Measurements from ENCODE around the gene LAMA2. TPM values are rescaled to one million over a fixed set of nuclear protein-coding genes. Genes with fewer than 3 reads are reported as not detected.

The LAMA2 gene
- total RNA-seq, 1 experiment from 2014 or later: 8.2 TPM

- RAD21 ChIA-PET (ENCODE audit: low non-redundant PET in 1 of 2, low total read pairs in 2 of 2, uncharacterized antibody in 2 of 2, unreplicated experiment in 2 of 2): no interaction called here
- Histone ChIP-seq H2AFZ (ENCODE audit: low read depth, low read length, poor library complexity, severe bottlenecking) (no peak overlapping the region), H3K27ac (ENCODE audit: low read depth, low read length) (no peak overlapping the region), H3K4me3 (replicated peaks in 1 of 2; ENCODE audit: low read depth in 1 of 2, low read length in 2 of 2) (no peak overlapping the region), H3K27me3 (ENCODE audit: insufficient read depth, low read length) (no peaks in the 10 kb centered on the region), H3K4me2 (ENCODE audit: low read length) (no peak overlapping the region), H4K20me1 (ENCODE audit: insufficient read depth) (no peaks in the 10 kb centered on the region), H3K9me3 (ENCODE audit: control insufficient read depth in 1 of 2, insufficient read depth in 1 of 2, low read depth in 1 of 2, low read length in 2 of 2) (no peaks in the 10 kb centered on the region), H3K9me2 (ENCODE audit: insufficient read depth) (no peaks in the 10 kb centered on the region), H3K9ac (ENCODE audit: low read length) (no peak overlapping the region), H3K4me1 (ENCODE audit: control insufficient read depth in 1 of 2, insufficient read depth in 2 of 2, low read length in 2 of 2) (peaks cover 10 to 18% of the 10 kb centered on the region in 2 experiments; a peak in 3 of 4 replicates), H3K79me2 (ENCODE audit: insufficient read depth, low read length) (no peaks in the 10 kb centered on the region), H3K36me3 (ENCODE audit: control insufficient read depth in 1 of 2, insufficient read depth in 2 of 2, low read length in 2 of 2) (no peaks in the 10 kb centered on the region)
- TF ChIP-seq SRF (IDR thresholded peaks at IDR 0.05; ENCODE audit: low read depth) (no peak), SP1 (IDR thresholded peaks at IDR 0.05; ENCODE audit: low read depth) (no peak), EZH2 (IDR thresholded peaks at IDR 0.05) (no peak), CBX3 (IDR thresholded peaks at IDR 0.05; ENCODE audit: low read depth) (no peak), CEBPB (IDR thresholded peaks at IDR 0.05; ENCODE audit: low read depth) (no peak), ZFX (IDR thresholded peaks at IDR 0.05) (no peak), MAX (IDR thresholded peaks at IDR 0.05) (no peak), YY1 (IDR thresholded peaks at IDR 0.05; ENCODE audit: extremely low read depth, insufficient replicate concordance, low read depth, low read length) (no peak), POLR2A (IDR thresholded peaks at IDR 0.05; ENCODE audit: borderline replicate concordance, extremely low read depth, insufficient read depth, insufficient read length) (no peak), EGR1 (IDR thresholded peaks at IDR 0.05; ENCODE audit: low read depth) (no peak), EZH2phosphoT487 (IDR thresholded peaks at IDR 0.05; ENCODE audit: borderline replicate concordance) (no peak), REST (IDR thresholded peaks at IDR 0.05; ENCODE audit: low read depth) (no peak), POLR2AphosphoS5 (IDR thresholded peaks at IDR 0.05; ENCODE audit: low read depth, low read length) (no peak), ZNF274 (IDR thresholded peaks at IDR 0.05; ENCODE audit: low read depth, low read length) (no peak), JUND (IDR thresholded peaks at IDR 0.05) (no peak), TCF7L2 (IDR thresholded peaks at IDR 0.05; ENCODE audit: borderline replicate concordance, extremely low read depth, insufficient read depth, insufficient read length) (no peak)
- TF ChIP-seq, protein P1, sequence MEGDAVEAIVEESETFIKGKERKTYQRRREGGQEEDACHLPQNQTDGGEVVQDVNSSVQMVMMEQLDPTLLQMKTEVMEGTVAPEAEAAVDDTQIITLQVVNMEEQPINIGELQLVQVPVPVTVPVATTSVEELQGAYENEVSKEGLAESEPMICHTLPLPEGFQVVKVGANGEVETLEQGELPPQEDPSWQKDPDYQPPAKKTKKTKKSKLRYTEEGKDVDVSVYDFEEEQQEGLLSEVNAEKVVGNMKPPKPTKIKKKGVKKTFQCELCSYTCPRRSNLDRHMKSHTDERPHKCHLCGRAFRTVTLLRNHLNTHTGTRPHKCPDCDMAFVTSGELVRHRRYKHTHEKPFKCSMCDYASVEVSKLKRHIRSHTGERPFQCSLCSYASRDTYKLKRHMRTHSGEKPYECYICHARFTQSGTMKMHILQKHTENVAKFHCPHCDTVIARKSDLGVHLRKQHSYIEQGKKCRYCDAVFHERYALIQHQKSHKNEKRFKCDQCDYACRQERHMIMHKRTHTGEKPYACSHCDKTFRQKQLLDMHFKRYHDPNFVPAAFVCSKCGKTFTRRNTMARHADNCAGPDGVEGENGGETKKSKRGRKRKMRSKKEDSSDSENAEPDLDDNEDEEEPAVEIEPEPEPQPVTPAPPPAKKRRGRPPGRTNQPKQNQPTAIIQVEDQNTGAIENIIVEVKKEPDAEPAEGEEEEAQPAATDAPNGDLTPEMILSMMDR (IDR thresholded peaks at IDR 0.05 in 2 of 3, conservative IDR thresholded peaks at IDR 0.05 in 1 of 3; ENCODE audit: borderline replicate concordance in 1 of 3, insufficient read depth in 1 of 3, low read depth in 2 of 3, low read length in 2 of 3): no peak
- TF ChIP-seq, protein P2, sequence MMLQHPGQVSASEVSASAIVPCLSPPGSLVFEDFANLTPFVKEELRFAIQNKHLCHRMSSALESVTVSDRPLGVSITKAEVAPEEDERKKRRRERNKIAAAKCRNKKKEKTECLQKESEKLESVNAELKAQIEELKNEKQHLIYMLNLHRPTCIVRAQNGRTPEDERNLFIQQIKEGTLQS (IDR thresholded peaks at IDR 0.05): no peak
- no TSS peak for BruUV-seq (replicated peaks)
- ATAC-seq (no peak), DNase-seq (ENCODE audit: low read depth, low spot score) (no peak)
- POLR2A ChIA-PET: no interaction called here
- CTCF ChIA-PET: no interaction called here
- intact Hi-C loops (cut with micrococcal nuclease): no loop called here
Measured at GRCh38 chr6:129177801-129178200, 294.9 kb downstream of the LAMA2 start.
